Cerebellar nuclear complex (tissue), 1 donor: ENCODE data around the gene ZFAND3.
"Not testable (repeated sequence)": the region's sequence is repeated elsewhere in the genome, so short reads cannot be mapped to it uniquely, and the experiment has no call there.

ENCODE experiments used
- DNase-seq, 2 experiments: peaks; one replicate each; lab custom pipeline; 2025; lab: John Stamatoyannopoulos, UW

ZFAND3 gene

GRCh38 chr6:37972994-37973757 is 153.6 kb downstream of the ZFAND3 start:
- DNase-seq, result no peak

- DNase-seq, result no peak
These were observed 154.9 kb downstream of the ZFAND3 start for GRCh38 chr6:37974381-37974780.

GRCh38 chr6:37974943-37975342 is 155.4 kb downstream of the ZFAND3 start:
- no peak for DNase-seq

GRCh38 chr6:37977715-37978114 is 158.2 kb downstream of the ZFAND3 start:
- DNase-seq, result no peak

- no peak for DNase-seq
These were observed 160.1 kb downstream of the ZFAND3 start for GRCh38 chr6:37979392-37980221.

DNA sequence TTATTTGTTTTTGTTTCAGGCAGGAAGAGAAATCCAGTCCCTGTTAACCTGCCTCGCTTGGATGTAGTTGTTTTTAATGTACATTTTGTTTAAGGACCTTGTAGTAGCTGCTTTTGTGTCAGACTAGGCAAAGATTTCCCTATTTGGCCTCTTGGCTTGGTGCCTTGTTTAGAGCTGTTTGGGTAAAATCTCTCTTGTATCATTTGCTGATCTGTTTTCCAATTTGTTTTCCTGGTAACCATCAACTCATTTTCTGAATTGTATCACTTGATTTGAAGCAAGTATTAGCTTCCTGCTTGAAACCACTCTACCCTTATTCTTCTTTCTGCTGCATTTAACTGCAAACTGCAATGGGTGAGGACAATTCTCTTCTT is 160.7 kb downstream of the ZFAND3 start:
- DNase-seq, result no peak

DNA sequence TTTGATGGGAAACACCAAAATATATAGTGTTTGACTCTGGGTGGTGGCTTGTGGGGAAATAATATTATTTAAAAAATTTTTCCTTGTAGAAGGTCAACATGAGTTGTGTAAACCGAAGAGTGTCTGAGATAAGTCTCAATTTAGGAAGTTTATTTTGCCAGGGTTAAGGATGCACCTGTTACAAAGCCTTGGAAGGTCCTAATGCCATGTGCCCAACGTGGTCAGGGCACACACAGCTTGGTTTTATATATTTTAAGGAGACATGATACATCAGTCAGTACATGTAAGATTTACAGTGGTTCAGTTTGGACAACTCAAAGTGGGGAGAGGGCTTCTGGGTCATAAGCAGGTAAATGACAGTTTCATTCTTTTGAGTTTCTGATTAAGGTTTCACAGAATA is 162.1 kb downstream of the ZFAND3 start:
- DNase-seq, result no peak

DNA sequence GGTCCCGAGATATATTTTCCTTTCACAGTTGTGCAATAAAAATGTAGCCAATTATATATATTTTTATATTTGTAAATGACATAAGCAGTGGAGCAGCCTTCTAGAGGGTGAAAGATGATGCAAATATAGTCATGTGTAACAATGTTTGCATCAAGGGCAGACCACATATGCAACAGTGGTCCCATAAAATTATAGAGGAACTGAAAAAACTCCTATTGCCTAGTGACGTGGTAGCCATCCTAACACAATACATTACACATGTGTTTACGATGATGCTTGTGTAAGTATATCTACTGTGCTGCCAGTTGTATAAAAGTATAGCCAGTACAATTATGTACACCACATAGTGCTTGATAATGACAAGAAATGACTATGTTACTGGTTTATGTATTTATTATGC is 162.8 kb downstream of the ZFAND3 start:
- DNase-seq, result no peak

DNA sequence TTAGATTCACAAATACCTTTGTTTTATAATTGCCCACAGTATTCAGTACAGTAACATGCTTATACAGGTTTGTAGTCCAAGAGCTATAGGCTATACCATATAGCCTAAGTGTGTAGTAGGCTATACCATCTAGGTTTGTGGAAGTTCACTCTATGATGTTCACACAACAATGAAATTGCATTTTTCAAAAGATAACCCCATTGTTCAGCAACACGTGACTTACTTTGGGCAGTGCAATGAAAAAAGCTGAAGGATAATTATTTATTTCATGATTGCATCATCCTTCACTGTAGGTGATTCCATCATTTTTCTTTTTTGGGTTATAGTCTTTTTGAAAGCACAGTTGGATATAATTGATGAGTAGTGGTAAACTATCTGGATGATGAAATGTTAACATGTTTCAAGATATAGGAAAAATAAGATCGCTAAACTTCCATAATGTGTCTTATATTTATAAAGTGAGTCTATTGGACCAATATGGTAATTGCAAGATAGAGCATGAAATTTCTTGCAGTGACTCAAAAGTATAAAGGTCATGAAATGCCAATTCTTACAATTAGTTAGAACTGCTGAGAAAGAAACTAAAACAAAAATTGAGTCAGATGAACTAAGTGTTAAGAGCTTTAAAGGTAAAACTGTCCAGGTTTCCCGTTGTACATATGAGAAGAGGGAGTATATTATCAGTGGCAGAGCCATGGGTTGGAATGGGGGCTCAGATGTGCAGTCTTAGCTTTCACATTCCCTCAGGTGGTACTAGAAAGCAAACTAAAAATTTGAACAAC is 164.4 kb downstream of the ZFAND3 start:
- no peak for DNase-seq

DNA sequence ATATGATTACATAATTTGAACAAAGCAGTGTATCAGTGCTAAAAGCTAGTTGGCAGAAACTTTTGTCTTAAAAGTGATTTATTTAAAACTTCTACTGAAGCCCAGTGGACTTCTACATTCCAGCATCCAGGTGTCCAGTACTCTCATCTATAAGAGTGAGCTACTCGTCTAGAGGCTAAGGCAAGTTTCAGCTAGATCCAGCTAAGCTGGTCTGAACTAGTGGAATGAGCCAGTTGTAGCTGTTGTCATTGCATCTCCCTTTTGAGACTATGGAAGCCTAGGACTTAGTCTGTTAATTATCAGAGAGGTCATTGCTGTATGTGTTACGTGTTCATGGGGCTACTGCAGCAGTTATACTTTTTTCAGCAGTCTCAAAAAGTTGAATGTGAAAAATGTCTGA is 165.1 kb downstream of the ZFAND3 start:
- no peak for DNase-seq

DNA sequence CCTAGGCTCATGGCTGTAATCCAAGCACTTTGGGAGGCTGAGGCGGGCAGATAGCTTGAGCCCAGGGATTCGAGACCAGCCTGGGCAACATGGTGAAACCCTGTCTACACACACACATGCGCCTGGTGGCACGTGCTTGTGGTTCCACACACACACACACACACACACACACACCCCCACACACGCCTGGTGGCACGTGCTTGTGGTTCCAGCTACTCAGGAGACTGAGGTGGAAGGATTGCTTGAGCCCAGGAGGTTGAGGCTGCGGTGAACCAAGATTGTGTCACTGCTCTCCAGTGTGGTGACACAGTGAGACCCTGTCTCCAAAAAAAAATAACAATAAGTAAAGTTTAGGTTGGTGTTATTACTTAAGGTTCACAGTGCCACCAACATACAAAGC is 165.8 kb downstream of the ZFAND3 start:
- no peak for DNase-seq

DNA sequence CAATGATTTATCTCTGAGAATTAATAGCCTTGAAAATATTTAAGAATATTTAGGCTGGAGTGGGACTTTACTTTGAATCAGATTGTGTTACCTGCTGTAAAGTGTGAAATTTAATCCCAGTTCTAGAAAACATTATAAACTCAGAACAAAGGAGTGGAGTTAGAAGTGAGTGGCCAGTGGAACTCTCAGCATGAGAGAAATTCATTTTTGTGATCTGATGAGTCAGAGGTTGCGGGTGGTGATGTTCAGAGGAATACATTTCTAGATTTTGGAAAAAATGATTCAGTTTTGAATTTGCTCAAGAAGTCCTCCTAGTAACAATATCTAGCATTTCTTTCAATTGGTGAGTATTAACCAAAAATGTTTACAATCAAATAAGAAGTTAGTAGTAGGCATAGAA is 167.5 kb downstream of the ZFAND3 start:
- DNase-seq, result no peak

DNA sequence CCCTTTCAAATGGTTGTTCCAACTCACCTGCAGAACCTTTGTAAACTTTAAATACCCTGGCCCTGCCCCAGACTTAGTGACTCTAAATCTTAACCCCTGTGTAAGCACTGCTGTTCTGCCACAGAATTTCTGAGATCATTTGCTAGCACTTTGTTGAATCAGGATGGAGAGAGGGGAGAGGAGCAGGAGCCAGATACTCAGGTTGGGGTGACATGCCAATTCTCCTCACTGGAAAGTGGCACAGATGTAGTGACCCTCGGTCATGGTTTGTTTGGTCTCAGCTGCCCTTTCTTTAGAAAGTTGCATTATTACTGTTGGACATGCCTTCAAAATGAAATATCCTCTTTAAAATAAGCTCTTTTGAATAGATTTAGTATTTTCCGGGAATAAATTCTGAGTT is 168.0 kb downstream of the ZFAND3 start:
- no peak for DNase-seq

DNA sequence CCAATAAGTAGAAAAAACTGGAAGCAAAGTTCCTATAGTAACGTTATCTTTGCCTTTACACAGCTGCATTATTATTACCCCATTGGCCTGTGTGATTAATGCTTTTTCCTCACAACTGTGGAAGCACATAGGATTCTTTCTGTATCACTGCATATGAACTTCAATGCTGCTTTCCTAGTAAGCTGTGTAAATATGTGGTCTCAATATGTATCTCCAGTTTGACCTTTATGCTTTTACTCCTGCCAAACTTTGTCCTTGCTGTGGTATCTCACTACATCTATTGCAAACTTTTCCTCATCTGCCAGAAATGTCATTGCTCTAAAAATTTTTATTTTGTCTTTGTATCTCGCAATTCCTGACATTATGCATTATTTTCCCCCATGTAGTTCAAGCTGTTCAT is 168.6 kb downstream of the ZFAND3 start:
- DNase-seq, result no peak

- DNase-seq, result no peak
These were observed 169.2 kb downstream of the ZFAND3 start for GRCh38 chr6:37988696-37989095.

DNA sequence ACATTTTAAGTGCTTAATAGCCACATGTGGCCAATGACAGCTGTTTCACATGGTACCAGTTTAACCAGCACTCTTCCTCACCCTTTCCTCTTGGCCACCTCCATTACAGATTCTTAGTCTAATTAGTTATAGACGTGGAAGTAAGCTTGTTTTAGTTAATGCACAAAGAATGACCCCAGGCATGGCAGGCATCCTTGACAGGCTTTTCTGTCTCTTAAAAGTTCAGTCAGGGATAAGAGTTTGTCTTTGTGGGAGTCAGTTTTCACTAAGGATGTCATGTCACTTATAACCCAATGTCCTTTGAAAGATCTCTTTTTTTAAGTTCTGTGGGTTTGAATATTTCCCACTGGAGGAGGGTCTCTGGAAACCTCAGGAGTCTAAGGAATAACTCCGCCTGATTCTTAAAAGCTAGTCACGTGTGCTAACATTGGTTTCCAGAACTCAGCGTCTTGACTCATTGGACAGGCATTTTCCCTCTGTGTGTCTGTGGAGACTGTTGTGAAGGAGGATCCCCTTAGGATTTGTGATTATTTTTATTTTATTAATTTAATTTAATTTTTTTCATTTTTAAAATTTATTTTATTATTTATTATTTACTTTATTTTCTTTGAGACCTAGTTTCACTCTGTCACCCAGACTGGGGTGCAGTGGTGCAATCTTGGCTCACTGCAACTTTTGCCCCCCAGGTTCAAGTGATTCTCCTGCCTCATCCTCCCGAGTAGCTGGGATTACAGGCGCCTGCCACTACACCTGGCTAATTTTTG is 171.4 kb downstream of the ZFAND3 start:
- DNase-seq, result no peak

GRCh38 chr6:37992749-37993148 is 173.2 kb downstream of the ZFAND3 start:
- DNase-seq, result no peak

- DNase-seq, result not testable (repeated sequence)
These were observed 173.7 kb downstream of the ZFAND3 start for GRCh38 chr6:37993194-37993593.

- DNase-seq, result no peak
These were observed 174.1 kb downstream of the ZFAND3 start for GRCh38 chr6:37993596-37993995.

- no peak for DNase-seq
These were observed 174.7 kb downstream of the ZFAND3 start for GRCh38 chr6:37994223-37994622.

DNA sequence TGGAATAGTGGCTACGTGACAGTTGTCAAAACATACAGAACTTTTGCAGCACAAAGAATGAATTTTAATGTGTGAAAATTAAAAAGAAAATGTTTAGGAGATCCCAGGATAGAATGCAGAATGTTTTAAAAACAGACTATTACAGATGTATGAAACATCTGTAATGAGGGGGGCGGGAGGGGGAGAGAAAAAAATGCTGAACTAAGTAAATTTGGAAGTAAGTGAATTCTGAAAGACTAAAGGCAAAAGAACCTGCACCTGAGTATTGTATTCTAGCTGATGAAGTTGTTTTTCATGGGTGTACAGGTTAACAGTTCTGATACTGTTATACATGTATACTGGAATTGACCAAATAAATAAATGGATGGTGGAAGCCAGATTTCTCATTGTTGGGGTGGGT is 178.8 kb downstream of the ZFAND3 start:
- no peak for DNase-seq

- no peak for DNase-seq
These were observed 181.9 kb downstream of the ZFAND3 start for GRCh38 chr6:38001386-38001785.
